ENCODE measurements around the gene RNF187. TPM values are rescaled to one million over a fixed set of nuclear protein-coding genes. Genes with fewer than 3 reads are reported as not detected.

Gene RNF187
- total RNA-seq, 2 donors from 2014 or later: 103 to 112 TPM

GRCh38 chr1:228469413-228470162 lies 17.6 kb upstream of the RNF187 start:
- Mint-ChIP-seq H3K9me3 (no peaks in the 10 kb centered on the region), H3K27ac (no peak overlapping the region), H3K36me3 (ENCODE audit: low read depth) (no peaks in the 10 kb centered on the region), H3K4me1 (peaks cover 2% of the 10 kb centered on the region), H3K27me3 (ENCODE audit: insufficient read depth) (peaks cover 57% of the 10 kb centered on the region), H3K4me3 (no peak overlapping the region)
- no peak for DNase-seq
- no peak for TF ChIP-seq CTCF (conservative IDR thresholded peaks at IDR 0.05)
- WGBS, 2 experiments (ENCODE audit: insufficient coverage in 1 of 2, insufficient read length in 1 of 2): 88 to 93% methylated on average over 22 to 33 of the region's 33 CpGs
- peaks cover 38% of the 10 kb centered on the region for H3K27me3 ChIP-seq (ENCODE audit: control insufficient read depth, insufficient read depth, low read length, poor library complexity, severe bottlenecking)
- no peaks in the 10 kb centered on the region for H3K9me3 ChIP-seq (ENCODE audit: control insufficient read depth, low read length)
- H3K27ac ChIP-seq (ENCODE audit: low read depth, low read length): no peak overlapping the region
- no peaks in the 10 kb centered on the region for H3K4me1 ChIP-seq (ENCODE audit: control insufficient read depth, insufficient read depth, low read length)
- H3K36me3 ChIP-seq (ENCODE audit: control insufficient read depth, insufficient read depth, low read length): no peaks in the 10 kb centered on the region
- H3K4me3 ChIP-seq (ENCODE audit: low read length): no peak overlapping the region
- H3K9ac ChIP-seq (ENCODE audit: extremely low read depth, low read length, poor library complexity, severe bottlenecking): no peak overlapping the region

- Histone ChIP-seq H3K36me3 (ENCODE audit: control insufficient read depth, insufficient read depth, low read length) (no peaks in the 10 kb centered on the region), H3K4me1 (ENCODE audit: control insufficient read depth, insufficient read depth, low read length) (no peaks in the 10 kb centered on the region), H3K4me3 (ENCODE audit: low read length) (no peak overlapping the region), H3K27ac (ENCODE audit: low read depth, low read length) (no peak overlapping the region), H3K27me3 (ENCODE audit: control insufficient read depth, insufficient read depth, low read length, poor library complexity, severe bottlenecking) (peaks cover 22% of the 10 kb centered on the region), H3K9me3 (ENCODE audit: control insufficient read depth, low read length) (no peaks in the 10 kb centered on the region), H3K9ac (ENCODE audit: extremely low read depth, low read length, poor library complexity, severe bottlenecking) (no peak overlapping the region)
- peaks cover 2% of the 10 kb centered on the region for H3K4me1 Mint-ChIP-seq
- H3K27ac Mint-ChIP-seq: no peak overlapping the region
- TF ChIP-seq CTCF (conservative IDR thresholded peaks at IDR 0.05): no peak
- no peak overlapping the region for H3K4me3 Mint-ChIP-seq
- H3K9me3 Mint-ChIP-seq: no peaks in the 10 kb centered on the region
- 90 to 95% methylated on average over 13 to 37 of the region's 37 CpGs for WGBS, 2 experiments (ENCODE audit: insufficient coverage in 1 of 2, insufficient read length in 1 of 2)
- no peak for DNase-seq
- peaks cover 41% of the 10 kb centered on the region for H3K27me3 Mint-ChIP-seq (ENCODE audit: insufficient read depth)
- H3K36me3 Mint-ChIP-seq (ENCODE audit: low read depth): no peaks in the 10 kb centered on the region
Measured at GRCh38 chr1:228471154-228471761, 15.9 kb upstream of the RNF187 start.

GRCh38 chr1:228471762-228472398 lies 15.3 kb upstream of the RNF187 start:
- H3K27me3 ChIP-seq (ENCODE audit: control insufficient read depth, insufficient read depth, low read length, poor library complexity, severe bottlenecking): peaks cover 16% of the 10 kb centered on the region
- H3K9ac ChIP-seq (ENCODE audit: extremely low read depth, low read length, poor library complexity, severe bottlenecking): no peak overlapping the region
- no peak overlapping the region for H3K27ac ChIP-seq (ENCODE audit: low read depth, low read length)
- peaks cover 2% of the 10 kb centered on the region for H3K4me1 Mint-ChIP-seq
- H3K9me3 Mint-ChIP-seq: no peaks in the 10 kb centered on the region
- 89% methylated on average over 5 of the region's 5 CpGs for WGBS, 2 experiments (ENCODE audit: insufficient coverage in 1 of 2, insufficient read length in 1 of 2)
- H3K27ac Mint-ChIP-seq: no peak overlapping the region
- no peak for DNase-seq
- H3K27me3 Mint-ChIP-seq (ENCODE audit: insufficient read depth): peaks cover 35% of the 10 kb centered on the region
- no peaks in the 10 kb centered on the region for H3K4me1 ChIP-seq (ENCODE audit: control insufficient read depth, insufficient read depth, low read length)
- H3K36me3 Mint-ChIP-seq (ENCODE audit: low read depth): no peaks in the 10 kb centered on the region
- no peaks in the 10 kb centered on the region for H3K9me3 ChIP-seq (ENCODE audit: control insufficient read depth, low read length)
- peak; percentile 77 for TF ChIP-seq CTCF (conservative IDR thresholded peaks at IDR 0.05)
- H3K4me3 Mint-ChIP-seq: no peak overlapping the region
- H3K36me3 ChIP-seq (ENCODE audit: control insufficient read depth, insufficient read depth, low read length): no peaks in the 10 kb centered on the region
- no peak overlapping the region for H3K4me3 ChIP-seq (ENCODE audit: low read length)

Data from endodermal cell (in vitro differentiated cells).